Measurements from ENCODE around the gene CEMIP. TPM values are rescaled to one million over a fixed set of nuclear protein-coding genes. Genes with fewer than 3 reads are reported as not detected.

CEMIP gene
- total RNA-seq, 4 donors from 2014 or later: 5.4 to 9.2 (median 8.7) TPM

GRCh38 chr15:80931721-80932512 is 152.7 kb downstream of the CEMIP start:
- 89% methylated on average over 19 of the region's 20 CpGs for WGBS

DNA sequence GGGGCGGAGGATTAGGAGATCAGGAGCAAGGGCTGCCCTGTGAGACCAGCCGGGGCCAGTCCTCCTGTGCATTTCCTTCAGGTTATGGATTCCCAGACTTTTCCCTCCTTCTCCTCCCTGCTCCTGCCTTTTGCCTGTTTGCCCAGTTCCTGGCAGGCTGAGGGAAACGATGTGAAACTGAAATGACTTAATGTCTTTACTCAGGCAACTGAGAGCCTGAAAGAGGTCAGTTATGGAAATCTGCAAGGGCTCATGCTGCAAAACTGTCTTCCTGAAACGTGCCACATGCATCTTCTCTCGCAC is 153.3 kb downstream of the CEMIP start:
- DNase-seq (ENCODE audit: low spot score in 2 of 2): no peak
- Histone ChIP-seq H3K36me3 (no peaks in the 10 kb centered on the region), H3K27ac (no peak overlapping the region), H3K4me3 (no peak overlapping the region), H3K9me3 (no peaks in the 10 kb centered on the region), H3K27me3 (no peaks in the 10 kb centered on the region), H3K4me1 (peaks cover 4% of the 10 kb centered on the region)
- TF ChIP-seq EP300 (IDR thresholded peaks at IDR 0.05): no peak
- TF ChIP-seq, protein P1, sequence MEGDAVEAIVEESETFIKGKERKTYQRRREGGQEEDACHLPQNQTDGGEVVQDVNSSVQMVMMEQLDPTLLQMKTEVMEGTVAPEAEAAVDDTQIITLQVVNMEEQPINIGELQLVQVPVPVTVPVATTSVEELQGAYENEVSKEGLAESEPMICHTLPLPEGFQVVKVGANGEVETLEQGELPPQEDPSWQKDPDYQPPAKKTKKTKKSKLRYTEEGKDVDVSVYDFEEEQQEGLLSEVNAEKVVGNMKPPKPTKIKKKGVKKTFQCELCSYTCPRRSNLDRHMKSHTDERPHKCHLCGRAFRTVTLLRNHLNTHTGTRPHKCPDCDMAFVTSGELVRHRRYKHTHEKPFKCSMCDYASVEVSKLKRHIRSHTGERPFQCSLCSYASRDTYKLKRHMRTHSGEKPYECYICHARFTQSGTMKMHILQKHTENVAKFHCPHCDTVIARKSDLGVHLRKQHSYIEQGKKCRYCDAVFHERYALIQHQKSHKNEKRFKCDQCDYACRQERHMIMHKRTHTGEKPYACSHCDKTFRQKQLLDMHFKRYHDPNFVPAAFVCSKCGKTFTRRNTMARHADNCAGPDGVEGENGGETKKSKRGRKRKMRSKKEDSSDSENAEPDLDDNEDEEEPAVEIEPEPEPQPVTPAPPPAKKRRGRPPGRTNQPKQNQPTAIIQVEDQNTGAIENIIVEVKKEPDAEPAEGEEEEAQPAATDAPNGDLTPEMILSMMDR (IDR thresholded peaks at IDR 0.05): no peak
- TF ChIP-seq POLR2A (IDR thresholded peaks at IDR 0.05): no peak
- TF ChIP-seq POLR2AphosphoS5 (IDR thresholded peaks at IDR 0.05): no peak
- WGBS: 85% methylated on average over 5 of the region's 5 CpGs

More at GRCh38 chr15:80931721-80932512, 152.7 kb downstream of the CEMIP start:
- Histone ChIP-seq H3K4me3 (no peak overlapping the region), H3K36me3 (no peaks in the 10 kb centered on the region), H3K27me3 (no peaks in the 10 kb centered on the region), H3K27ac (no peak overlapping the region), H3K4me1 (peaks cover 4% of the 10 kb centered on the region), H3K9me3 (no peaks in the 10 kb centered on the region)
- no peak for TF ChIP-seq POLR2AphosphoS5 (IDR thresholded peaks at IDR 0.05)
- TF ChIP-seq, protein P1 (IDR thresholded peaks at IDR 0.05): no peak
- TF ChIP-seq EP300 (IDR thresholded peaks at IDR 0.05): no peak
- no peak for TF ChIP-seq POLR2A (IDR thresholded peaks at IDR 0.05)
- no peak for DNase-seq (ENCODE audit: low spot score in 2 of 2)

GRCh38 chr15:80932989-80933388 is 153.8 kb downstream of the CEMIP start:
- H3K27ac ChIP-seq: no peak overlapping the region
- DNase-seq (ENCODE audit: low spot score in 2 of 2): no peak
- no peaks in the 10 kb centered on the region for H3K36me3 ChIP-seq
- no peaks in the 10 kb centered on the region for H3K27me3 ChIP-seq
- 94% methylated on average over 7 of the region's 15 CpGs for WGBS
- H3K4me1 ChIP-seq: peaks cover 4% of the 10 kb centered on the region
- H3K4me3 ChIP-seq: no peak overlapping the region
- no peaks in the 10 kb centered on the region for H3K9me3 ChIP-seq
- TF ChIP-seq EP300 (IDR thresholded peaks at IDR 0.05): no peak
- no peak for TF ChIP-seq POLR2A (IDR thresholded peaks at IDR 0.05)
- TF ChIP-seq, protein P1 (IDR thresholded peaks at IDR 0.05): no peak
- no peak for TF ChIP-seq POLR2AphosphoS5 (IDR thresholded peaks at IDR 0.05)

- Histone ChIP-seq H3K4me3 (no peak overlapping the region), H3K27ac (no peak overlapping the region), H3K4me1 (peaks cover 7% of the 10 kb centered on the region), H3K9me3 (no peaks in the 10 kb centered on the region), H3K36me3 (no peaks in the 10 kb centered on the region), H3K27me3 (no peaks in the 10 kb centered on the region)
- no peak for DNase-seq (ENCODE audit: low spot score in 2 of 2)
- 74% methylated on average over 3 of the region's 3 CpGs for WGBS
- TF ChIP-seq EP300 (IDR thresholded peaks at IDR 0.05) (no peak), POLR2A (IDR thresholded peaks at IDR 0.05) (no peak), POLR2AphosphoS5 (IDR thresholded peaks at IDR 0.05) (no peak)
- TF ChIP-seq, protein P1 (IDR thresholded peaks at IDR 0.05): no peak
These were observed 155.6 kb downstream of the CEMIP start for GRCh38 chr15:80934761-80935221.

DNA sequence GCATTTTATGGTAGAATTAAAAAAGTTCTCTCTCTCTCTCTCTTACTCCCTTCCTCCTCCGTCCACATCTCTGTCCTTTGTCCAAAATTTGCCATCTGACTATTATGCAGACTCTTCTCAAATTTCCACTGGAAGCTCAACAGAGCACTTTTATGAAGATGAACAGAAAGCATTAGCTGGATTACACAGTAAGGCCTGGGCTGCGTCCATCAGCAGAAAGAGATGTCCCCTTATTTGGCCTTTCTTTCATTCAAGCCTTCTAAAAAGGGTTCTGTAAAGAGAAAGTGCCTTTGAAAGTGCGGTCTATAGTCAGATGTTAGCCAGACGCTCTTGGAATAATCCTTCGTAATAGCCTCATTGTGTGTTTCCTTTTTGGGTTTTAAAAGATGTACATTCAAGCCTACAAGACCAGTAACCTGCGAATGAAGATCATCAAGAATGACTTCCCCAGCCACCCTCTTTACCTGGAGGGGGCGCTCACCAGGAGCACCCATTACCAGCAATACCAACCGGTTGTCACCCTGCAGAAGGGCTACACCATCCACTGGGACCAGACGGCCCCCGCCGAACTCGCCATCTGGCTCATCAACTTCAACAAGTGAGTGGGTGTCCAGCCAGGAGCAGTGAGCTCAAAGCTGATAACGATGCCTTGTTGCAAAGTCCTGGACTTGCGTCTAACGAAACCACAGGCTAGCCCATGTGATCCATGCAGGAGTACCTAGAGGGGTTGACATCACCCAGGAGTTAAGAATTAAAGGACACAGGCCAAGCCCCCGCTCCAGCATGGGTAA is 157.3 kb downstream of the CEMIP start:
- H3K4me1 ChIP-seq: peaks cover 11% of the 10 kb centered on the region
- H3K27me3 ChIP-seq: no peaks in the 10 kb centered on the region
- no peak for DNase-seq (ENCODE audit: low spot score in 2 of 2)
- WGBS: 85% methylated on average over 16 of the region's 16 CpGs
- H3K27ac ChIP-seq: no peak overlapping the region
- peaks cover 8% of the 10 kb centered on the region for H3K36me3 ChIP-seq
- no peaks in the 10 kb centered on the region for H3K9me3 ChIP-seq
- no peak overlapping the region for H3K4me3 ChIP-seq
- TF ChIP-seq, protein P1 (IDR thresholded peaks at IDR 0.05): no peak
- TF ChIP-seq POLR2AphosphoS5 (IDR thresholded peaks at IDR 0.05): no peak
- TF ChIP-seq POLR2A (IDR thresholded peaks at IDR 0.05): no peak
- TF ChIP-seq EP300 (IDR thresholded peaks at IDR 0.05): no peak
